ENCODE measurements around the gene GPHA2. TPM values are rescaled to one million over a fixed set of nuclear protein-coding genes. Genes with fewer than 3 reads are reported as not detected.
A peak's percentile ranks its signal among the peaks of the same experiment; 100 is the strongest.

The GPHA2 gene
- total and polyA plus RNA-seq, 2 of the 13 experiments (the other 11 are each of a cell fraction or from before 2014, with no cell fraction given), result 13.0 to 19.1 TPM

DNA sequence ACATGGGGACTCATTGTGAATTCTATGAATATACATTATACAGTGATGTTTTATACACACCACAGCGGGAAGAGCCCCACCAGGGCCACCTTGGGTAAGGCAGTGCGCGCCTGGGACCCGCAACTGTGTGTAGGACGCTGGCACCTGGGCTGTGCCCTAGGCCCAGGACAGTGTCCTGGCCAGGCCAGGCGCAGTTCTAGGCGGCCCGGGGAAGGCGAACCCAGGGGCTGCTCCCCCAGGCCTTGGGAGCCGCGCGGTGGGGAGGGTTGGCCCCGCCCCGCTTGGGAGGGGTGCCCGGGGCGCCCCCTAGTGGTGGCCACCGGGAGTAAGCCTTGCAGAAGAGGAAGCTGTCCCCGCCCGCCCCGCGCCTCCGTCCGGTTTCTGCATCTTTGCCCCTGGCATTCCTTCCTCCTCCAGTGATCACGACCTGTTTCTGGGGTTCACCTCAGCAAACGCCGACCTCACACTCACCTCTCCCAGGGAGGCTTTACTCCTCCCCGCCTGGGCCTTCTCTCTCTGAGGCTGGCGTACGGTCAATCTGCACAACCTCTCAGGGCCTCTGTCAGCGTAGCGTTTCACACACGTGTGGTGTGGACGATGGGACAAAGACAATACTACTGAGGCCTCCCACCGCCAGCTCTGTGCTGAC, 47.8 kb downstream of the GPHA2 start (continued):
- TF ChIP-seq ZNF337 (CRISPR knock-in tag; IDR thresholded peaks at IDR 0.05; ENCODE audit: borderline replicate concordance, low read depth), result no peak
- TF ChIP-seq, protein P1, sequence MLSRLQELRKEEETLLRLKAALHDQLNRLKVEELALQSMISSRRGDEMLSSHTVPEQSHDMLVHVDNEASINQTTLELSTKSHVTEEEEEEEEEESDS (CRISPR knock-in tag; IDR thresholded peaks at IDR 0.05; ENCODE audit: borderline replicate concordance), result peak; percentile 84; the same call in 1 of the 2 replicates
- TF ChIP-seq CENPT (CRISPR knock-in tag; IDR thresholded peaks at IDR 0.05; ENCODE audit: low read depth), result 0 out of 2 replicates have a peak, but pooled peaks have one; percentile 50
- TF ChIP-seq, protein P2, sequence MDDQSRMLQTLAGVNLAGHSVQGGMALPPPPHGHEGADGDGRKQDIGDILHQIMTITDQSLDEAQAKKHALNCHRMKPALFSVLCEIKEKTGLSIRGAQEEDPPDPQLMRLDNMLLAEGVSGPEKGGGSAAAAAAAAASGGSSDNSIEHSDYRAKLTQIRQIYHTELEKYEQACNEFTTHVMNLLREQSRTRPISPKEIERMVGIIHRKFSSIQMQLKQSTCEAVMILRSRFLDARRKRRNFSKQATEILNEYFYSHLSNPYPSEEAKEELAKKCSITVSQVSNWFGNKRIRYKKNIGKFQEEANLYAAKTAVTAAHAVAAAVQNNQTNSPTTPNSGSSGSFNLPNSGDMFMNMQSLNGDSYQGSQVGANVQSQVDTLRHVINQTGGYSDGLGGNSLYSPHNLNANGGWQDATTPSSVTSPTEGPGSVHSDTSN (CRISPR knock-in tag; IDR thresholded peaks at IDR 0.05; ENCODE audit: borderline replicate concordance), result no peak
- no peak for TF ChIP-seq ZMYM2 (CRISPR knock-in tag; IDR thresholded peaks at IDR 0.05)
- no peak for TF ChIP-seq GATAD1 (CRISPR knock-in tag; IDR thresholded peaks at IDR 0.05)
- TF ChIP-seq CREB1 (IDR thresholded peaks at IDR 0.05), result no peak
- no peak for TF ChIP-seq CREB1 (CRISPR knock-in tag; IDR thresholded peaks at IDR 0.05)
- TF ChIP-seq, protein P3, sequence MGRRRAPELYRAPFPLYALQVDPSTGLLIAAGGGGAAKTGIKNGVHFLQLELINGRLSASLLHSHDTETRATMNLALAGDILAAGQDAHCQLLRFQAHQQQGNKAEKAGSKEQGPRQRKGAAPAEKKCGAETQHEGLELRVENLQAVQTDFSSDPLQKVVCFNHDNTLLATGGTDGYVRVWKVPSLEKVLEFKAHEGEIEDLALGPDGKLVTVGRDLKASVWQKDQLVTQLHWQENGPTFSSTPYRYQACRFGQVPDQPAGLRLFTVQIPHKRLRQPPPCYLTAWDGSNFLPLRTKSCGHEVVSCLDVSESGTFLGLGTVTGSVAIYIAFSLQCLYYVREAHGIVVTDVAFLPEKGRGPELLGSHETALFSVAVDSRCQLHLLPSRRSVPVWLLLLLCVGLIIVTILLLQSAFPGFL (CRISPR knock-in tag; IDR thresholded peaks at IDR 0.05), result 0 out of 2 replicates have a peak, but pooled peaks have one; percentile 70
- peak; percentile 55 for TF ChIP-seq ZNF629 (CRISPR knock-in tag; conservative IDR thresholded peaks at IDR 0.05)
- 0 out of 2 replicates have a peak, but pooled peaks have one; percentile 39 for TF ChIP-seq ZNF772 (CRISPR knock-in tag; IDR thresholded peaks at IDR 0.05)
- no peak for TF ChIP-seq DMTF1 (CRISPR knock-in tag; IDR thresholded peaks at IDR 0.05)
- TF ChIP-seq U2AF2 (IDR thresholded peaks at IDR 0.05; ENCODE audit: low read depth, low read length), result no peak
- TF ChIP-seq ZNF143 (CRISPR knock-in tag; IDR thresholded peaks at IDR 0.05), result peak; percentile 25; the same call in 1 of the 2 replicates
- TF ChIP-seq SOX5 (CRISPR knock-in tag; IDR thresholded peaks at IDR 0.05; ENCODE audit: borderline replicate concordance), result peak; percentile 43; the same call in 1 of the 2 replicates
- TF ChIP-seq MED8 (CRISPR knock-in tag; IDR thresholded peaks at IDR 0.05; ENCODE audit: insufficient replicate concordance), result peak; percentile 34
- TF ChIP-seq, protein P4, sequence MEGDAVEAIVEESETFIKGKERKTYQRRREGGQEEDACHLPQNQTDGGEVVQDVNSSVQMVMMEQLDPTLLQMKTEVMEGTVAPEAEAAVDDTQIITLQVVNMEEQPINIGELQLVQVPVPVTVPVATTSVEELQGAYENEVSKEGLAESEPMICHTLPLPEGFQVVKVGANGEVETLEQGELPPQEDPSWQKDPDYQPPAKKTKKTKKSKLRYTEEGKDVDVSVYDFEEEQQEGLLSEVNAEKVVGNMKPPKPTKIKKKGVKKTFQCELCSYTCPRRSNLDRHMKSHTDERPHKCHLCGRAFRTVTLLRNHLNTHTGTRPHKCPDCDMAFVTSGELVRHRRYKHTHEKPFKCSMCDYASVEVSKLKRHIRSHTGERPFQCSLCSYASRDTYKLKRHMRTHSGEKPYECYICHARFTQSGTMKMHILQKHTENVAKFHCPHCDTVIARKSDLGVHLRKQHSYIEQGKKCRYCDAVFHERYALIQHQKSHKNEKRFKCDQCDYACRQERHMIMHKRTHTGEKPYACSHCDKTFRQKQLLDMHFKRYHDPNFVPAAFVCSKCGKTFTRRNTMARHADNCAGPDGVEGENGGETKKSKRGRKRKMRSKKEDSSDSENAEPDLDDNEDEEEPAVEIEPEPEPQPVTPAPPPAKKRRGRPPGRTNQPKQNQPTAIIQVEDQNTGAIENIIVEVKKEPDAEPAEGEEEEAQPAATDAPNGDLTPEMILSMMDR (CRISPR knock-in tag; IDR thresholded peaks at IDR 0.05), result peak; percentile 94
- 0 out of 2 replicates have a peak, but pooled peaks have one; percentile 59 for TF ChIP-seq HOXD1 (CRISPR knock-in tag; IDR thresholded peaks at IDR 0.05)
- TF ChIP-seq CEBPG (CRISPR knock-in tag; IDR thresholded peaks at IDR 0.05), result no peak
- no peak for TF ChIP-seq SETDB1 (CRISPR knock-in tag; IDR thresholded peaks at IDR 0.05; ENCODE audit: borderline replicate concordance)
- TF ChIP-seq ELF1 (CRISPR knock-in tag; IDR thresholded peaks at IDR 0.05), result peak; percentile 50
- 0 out of 2 replicates have a peak, but pooled peaks have one; percentile 61 for TF ChIP-seq KMT2A (CRISPR knock-in tag; IDR thresholded peaks at IDR 0.05)
- TF ChIP-seq ATF2 (CRISPR knock-in tag; IDR thresholded peaks at IDR 0.05), result peak; percentile 23; the same call in 1 of the 2 replicates

All from HepG2 (cell line).